HL-60 (cell line): Measurements from ENCODE around the gene HSPA14.

Experiments used
- DNase-seq, 2 experiments: peaks; one replicate each; pipeline ENCODE4 v3.0.0-alpha.2; 2010 to 2020; ENCODE audit warnings: low read depth in 1 of 2, low spot score in 1 of 2
- H3K27ac ChIP-seq: fragments of 250-450 bp; sonication (Bioruptor Pico); replicated peaks from 2 replicates; pipeline ENCODE4 v1.5.1; 2020; ENCODE audit warnings: mild to moderate bottlenecking, moderate library complexity
- H3K27me3 ChIP-seq: fragments of 250-450 bp; sonication (Bioruptor Pico); 2 replicates; pipeline ENCODE4 v1.5.1; 2021; ENCODE audit warnings: mild to moderate bottlenecking, moderate library complexity; ENCODE audit not compliant: insufficient read depth, poor library complexity, severe bottlenecking
- H3K4me3 ChIP-seq: replicated peaks from 2 replicates; pipeline ENCODE4 v1.5.1; 2011; ENCODE audit warnings: mild to moderate bottlenecking, control low read depth, low read length; ENCODE audit not compliant: insufficient read depth
- GABPA ChIP-seq: IDR thresholded peaks from 2 replicates; pipeline ENCODE4 v1.6.1; 2012; ENCODE audit warnings: low read depth
- POLR2AphosphoS5 ChIP-seq: IDR thresholded peaks from 2 replicates; pipeline ENCODE4 v1.6.1; 2012; ENCODE audit warnings: low read depth
- REST ChIP-seq: IDR thresholded peaks from 2 replicates; pipeline ENCODE4 v1.6.1; 2012; ENCODE audit warnings: low read depth; ENCODE audit not compliant: insufficient replicate concordance
- SPI1 ChIP-seq: IDR thresholded peaks from 2 replicates; pipeline ENCODE4 v1.6.1; 2012; ENCODE audit warnings: low read depth, mild to moderate bottlenecking, borderline replicate concordance
- TF ChIP-seq, protein P1 (sequence below): IDR thresholded peaks from one replicate; pipeline ENCODE4 v1.5.1; 2011; ENCODE audit warnings: low read length, control low read depth, inconsistent platforms; ENCODE audit not compliant: insufficient read depth

Gene HSPA14

GRCh38 chr10:14822879-14823755 lies 15.0 kb upstream of the HSPA14 start:
- DNase-seq, result peak in 1 of 2 experiments; percentile 40
- TF ChIP-seq SPI1 (no peak), POLR2AphosphoS5 (no peak), GABPA (no peak)
- TF ChIP-seq, protein P1, sequence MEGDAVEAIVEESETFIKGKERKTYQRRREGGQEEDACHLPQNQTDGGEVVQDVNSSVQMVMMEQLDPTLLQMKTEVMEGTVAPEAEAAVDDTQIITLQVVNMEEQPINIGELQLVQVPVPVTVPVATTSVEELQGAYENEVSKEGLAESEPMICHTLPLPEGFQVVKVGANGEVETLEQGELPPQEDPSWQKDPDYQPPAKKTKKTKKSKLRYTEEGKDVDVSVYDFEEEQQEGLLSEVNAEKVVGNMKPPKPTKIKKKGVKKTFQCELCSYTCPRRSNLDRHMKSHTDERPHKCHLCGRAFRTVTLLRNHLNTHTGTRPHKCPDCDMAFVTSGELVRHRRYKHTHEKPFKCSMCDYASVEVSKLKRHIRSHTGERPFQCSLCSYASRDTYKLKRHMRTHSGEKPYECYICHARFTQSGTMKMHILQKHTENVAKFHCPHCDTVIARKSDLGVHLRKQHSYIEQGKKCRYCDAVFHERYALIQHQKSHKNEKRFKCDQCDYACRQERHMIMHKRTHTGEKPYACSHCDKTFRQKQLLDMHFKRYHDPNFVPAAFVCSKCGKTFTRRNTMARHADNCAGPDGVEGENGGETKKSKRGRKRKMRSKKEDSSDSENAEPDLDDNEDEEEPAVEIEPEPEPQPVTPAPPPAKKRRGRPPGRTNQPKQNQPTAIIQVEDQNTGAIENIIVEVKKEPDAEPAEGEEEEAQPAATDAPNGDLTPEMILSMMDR, result no peak
- Histone ChIP-seq H3K27me3 (no peaks in the 10 kb centered on the region), H3K27ac (peak overlapping the region; percentile 3; the same call in 1 of the 2 replicates), H3K4me3 (no peak overlapping the region)

DNA sequence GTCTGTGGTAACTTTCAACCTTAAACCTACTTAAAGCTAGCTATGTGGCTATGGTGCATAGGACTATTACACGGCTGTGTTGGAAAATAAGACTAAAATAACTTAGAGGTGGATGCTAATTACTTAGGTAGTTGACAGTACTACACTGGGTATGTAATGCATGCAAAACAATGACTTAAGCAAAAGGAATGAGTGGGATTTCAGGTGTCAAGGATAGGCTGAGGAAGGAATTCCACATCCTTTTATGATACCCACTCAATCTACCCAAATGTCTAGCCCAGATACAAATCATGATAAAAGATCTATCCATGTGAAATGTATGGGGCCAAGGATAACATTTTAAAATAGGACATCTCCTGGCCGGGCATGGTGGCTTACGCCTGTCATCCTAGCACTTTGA lies 14.1 kb upstream of the HSPA14 start:
- Histone ChIP-seq H3K27ac (no peak overlapping the region), H3K4me3 (no peak overlapping the region), H3K27me3 (no peaks in the 10 kb centered on the region)
- TF ChIP-seq GABPA, result no peak
- TF ChIP-seq POLR2AphosphoS5, result no peak
- no peak for TF ChIP-seq REST
- TF ChIP-seq SPI1, result no peak
- TF ChIP-seq, protein P1, result no peak
- DNase-seq, result no peak

GRCh38 chr10:14826076-14826829 lies 11.9 kb upstream of the HSPA14 start:
- DNase-seq, result peak; percentile 23 to 47
- Histone ChIP-seq H3K4me3 (no peak overlapping the region), H3K27me3 (no peaks in the 10 kb centered on the region), H3K27ac (no peak overlapping the region)
- TF ChIP-seq SPI1, result no peak
- TF ChIP-seq REST, result no peak
- no peak for TF ChIP-seq POLR2AphosphoS5
- no peak for TF ChIP-seq GABPA
- TF ChIP-seq, protein P1, result no peak
